ENCODE measurements around the gene KIF26A. TPM values are rescaled to one million over a fixed set of nuclear protein-coding genes. Genes with fewer than 3 reads are reported as not detected.

Gene KIF26A
- total RNA-seq, 1 experiment from 2014 or later: 3.1 TPM

- CTCF ChIA-PET: no interaction called here
- H3K4me1 ChIP-seq (ENCODE audit: insufficient read depth, low read length): peaks cover 12% of the 10 kb centered on the region
- no peak overlapping the region for H3K4me3 ChIP-seq (ENCODE audit: low read length)
- no peaks in the 10 kb centered on the region for H3F3A ChIP-seq (ENCODE audit: low read length, unreplicated experiment)
- no TSS peak for BruUV-seq (replicated peaks)
- H2AFZ ChIP-seq (ENCODE audit: low read length): no peak overlapping the region
- H3K9me3 ChIP-seq (ENCODE audit: low read length): no peaks in the 10 kb centered on the region
- H3K27ac ChIP-seq (ENCODE audit: low read length): no peak overlapping the region
- no peaks in the 10 kb centered on the region for H3K79me2 ChIP-seq (ENCODE audit: low read length)
- H3K9ac ChIP-seq (ENCODE audit: low read length): no peak overlapping the region
- TF ChIP-seq EZH2 (IDR thresholded peaks at IDR 0.05; ENCODE audit: low read length, unreplicated experiment) (no peak), CTCF (conservative IDR thresholded peaks at IDR 0.05; ENCODE audit: low read depth, low read length) (peak; percentile 25; the same call in 1 of the 2 replicates)
- H4K20me1 ChIP-seq (ENCODE audit: low read length): no peaks in the 10 kb centered on the region
- no peaks in the 10 kb centered on the region for H3K27me3 ChIP-seq (ENCODE audit: low read length)
- H3K4me2 ChIP-seq (ENCODE audit: low read length): no peak overlapping the region
- POLR2A ChIA-PET (ENCODE audit: unreplicated experiment): no interaction called here
- no peaks in the 10 kb centered on the region for H3K36me3 ChIP-seq (ENCODE audit: low read depth, low read length)
- intact Hi-C loops (cut with micrococcal nuclease): no loop called here
- peak; percentile 27; the same call in 1 of the 2 replicates for ATAC-seq
- H3K9me2 ChIP-seq (replicated peaks; ENCODE audit: low read length): no peaks in the 10 kb centered on the region
- DNase-seq: no peak
These were observed 35.3 kb upstream of the KIF26A start for GRCh38 chr14:104103061-104103445.

- H3K9me3 ChIP-seq (ENCODE audit: low read length): no peaks in the 10 kb centered on the region
- intact Hi-C loops (cut with micrococcal nuclease): no loop called here
- H3K27ac ChIP-seq (ENCODE audit: low read length): no peak overlapping the region
- H3K27me3 ChIP-seq (ENCODE audit: low read length): no peaks in the 10 kb centered on the region
- TF ChIP-seq CTCF (conservative IDR thresholded peaks at IDR 0.05; ENCODE audit: low read depth, low read length): no peak
- no peak for TF ChIP-seq EZH2 (IDR thresholded peaks at IDR 0.05; ENCODE audit: low read length, unreplicated experiment)
- TF ChIP-seq EZH2phosphoT487 (IDR thresholded peaks at IDR 0.05; ENCODE audit: borderline replicate concordance, low read length): no peak
- H4K20me1 ChIP-seq (ENCODE audit: low read length): no peaks in the 10 kb centered on the region
- BruUV-seq (replicated peaks): no TSS peak
- H3K79me2 ChIP-seq (ENCODE audit: low read length): no peaks in the 10 kb centered on the region
- no peak for DNase-seq
- H3K4me3 ChIP-seq (ENCODE audit: low read length): no peak overlapping the region
- H3K4me1 ChIP-seq (ENCODE audit: insufficient read depth, low read length): peaks cover 17% of the 10 kb centered on the region
- no peak for ATAC-seq
- no peak overlapping the region for H3K9ac ChIP-seq (ENCODE audit: low read length)
- ChIA-PET CTCF (no interaction called here), POLR2A (ENCODE audit: unreplicated experiment) (no interaction called here)
- H3F3A ChIP-seq (ENCODE audit: low read length, unreplicated experiment): no peaks in the 10 kb centered on the region
- no peak overlapping the region for H2AFZ ChIP-seq (ENCODE audit: low read length)
- H3K4me2 ChIP-seq (ENCODE audit: low read length): no peak overlapping the region
- no peaks in the 10 kb centered on the region for H3K9me2 ChIP-seq (replicated peaks; ENCODE audit: low read length)
- H3K36me3 ChIP-seq (ENCODE audit: low read depth, low read length): no peaks in the 10 kb centered on the region
These were observed 34.8 kb upstream of the KIF26A start for GRCh38 chr14:104103446-104104075.

GRCh38 chr14:104104076-104104901, 34.1 kb upstream of the KIF26A start:
- Histone ChIP-seq H3K4me1 (ENCODE audit: insufficient read depth, low read length) (peaks cover 18% of the 10 kb centered on the region), H2AFZ (ENCODE audit: low read length) (no peak overlapping the region), H3K27ac (ENCODE audit: low read length) (no peak overlapping the region), H3K9me3 (ENCODE audit: low read length) (no peaks in the 10 kb centered on the region), H3K27me3 (ENCODE audit: low read length) (no peaks in the 10 kb centered on the region), H3K9ac (ENCODE audit: low read length) (no peak overlapping the region), H3K4me3 (ENCODE audit: low read length) (no peak overlapping the region), H3K4me2 (ENCODE audit: low read length) (no peak overlapping the region), H3K79me2 (ENCODE audit: low read length) (no peaks in the 10 kb centered on the region), H3K36me3 (ENCODE audit: low read depth, low read length) (no peaks in the 10 kb centered on the region), H4K20me1 (ENCODE audit: low read length) (no peaks in the 10 kb centered on the region), H3F3A (ENCODE audit: low read length, unreplicated experiment) (no peaks in the 10 kb centered on the region), H3K9me2 (replicated peaks; ENCODE audit: low read length) (no peaks in the 10 kb centered on the region)
- no TSS peak for BruUV-seq (replicated peaks)
- DNase-seq (no peak), ATAC-seq (peak; percentile 5; the same call in 1 of the 2 replicates)
- CTCF ChIA-PET: no interaction called here
- no peak for TF ChIP-seq EZH2 (IDR thresholded peaks at IDR 0.05; ENCODE audit: low read length, unreplicated experiment)
- no peak for TF ChIP-seq CTCF (conservative IDR thresholded peaks at IDR 0.05; ENCODE audit: low read depth, low read length)
- TF ChIP-seq EZH2phosphoT487 (IDR thresholded peaks at IDR 0.05; ENCODE audit: borderline replicate concordance, low read length): no peak
- POLR2A ChIA-PET (ENCODE audit: unreplicated experiment): no interaction called here
- intact Hi-C loops (cut with micrococcal nuclease): no loop called here
